Keratinocyte (primary cell): ENCODE results near the gene NCKAP5. TPM values are rescaled to one million over a fixed set of nuclear protein-coding genes. Genes with fewer than 3 reads are reported as not detected.

Experiments
- DNase-seq: peaks from one replicate; pipeline ENCODE4 v3.0.0-alpha.2; 2011; ENCODE audit warnings: low read depth, missing footprints, low spot score
- FAIRE-seq: peaks from 2 replicates; lab custom pipeline; 2011; peaks lifted over from hg19 to GRCh38; lab: Jason Lieb, UNC
- H2AFZ ChIP-seq: 2 replicates; pipeline ENCODE4 v1.6.0; 2012; ENCODE audit warnings: low read length, control low read depth, inconsistent platforms; ENCODE audit not compliant: control insufficient read depth
- H3K27ac ChIP-seq: 2 replicates; pipeline ENCODE4 v1.5.1; 2011; ENCODE audit warnings: low read length; ENCODE audit not compliant: control insufficient read depth, insufficient read depth
- H3K27me3 ChIP-seq: 3 replicates; pipeline ENCODE4 v1.6.0; 2011; ENCODE audit warnings: low read length; ENCODE audit not compliant: control insufficient read depth, insufficient read depth; ENCODE audit errors: extremely low read depth
- H3K36me3 ChIP-seq, 2 experiments: 2 replicates in 1 of 2; 3 replicates in 1 of 2; pipeline ENCODE4 v1.5.1; 2011; ENCODE audit warnings: low read length in 2 of 2, mild to moderate bottlenecking in 1 of 2; ENCODE audit not compliant: control insufficient read depth in 2 of 2, insufficient read depth in 2 of 2; ENCODE audit errors: extremely low read depth in 1 of 2
- H3K4me1 ChIP-seq: 3 replicates; pipeline ENCODE4 v1.5.1; 2011; ENCODE audit warnings: low read length; ENCODE audit not compliant: control insufficient read depth, insufficient read depth; ENCODE audit errors: extremely low read depth
- H3K4me2 ChIP-seq: 3 replicates; pipeline ENCODE4 v1.6.0; 2011; ENCODE audit warnings: low read depth, low read length; ENCODE audit not compliant: control insufficient read depth, insufficient read depth; ENCODE audit errors: extremely low read depth
- H3K4me3 ChIP-seq, 3 experiments: fragments of 200-600 bp in 1 of 3; sonication (generic) in 1 of 3; 2 replicates in 2 of 3; 3 replicates in 1 of 3; pipeline ENCODE4 v1.5.1; 2011 to 2016; ENCODE audit warnings: low read length in 3 of 3, mild to moderate bottlenecking in 3 of 3, control low read depth in 2 of 3, inconsistent platforms in 1 of 3, low read depth in 1 of 3, mixed read lengths in 1 of 3, mixed run types in 1 of 3, moderate library complexity in 1 of 3; ENCODE audit not compliant: control insufficient read depth in 2 of 3, insufficient read depth in 2 of 3; ENCODE audit errors: extremely low read depth in 1 of 3
- H3K79me2 ChIP-seq: 2 replicates; pipeline ENCODE4 v1.6.0; 2012; ENCODE audit warnings: low read length; ENCODE audit not compliant: control insufficient read depth, insufficient read depth
- H3K9ac ChIP-seq: 3 replicates; pipeline ENCODE4 v1.6.0; 2011; ENCODE audit warnings: low read length; ENCODE audit not compliant: control insufficient read depth, insufficient read depth; ENCODE audit errors: extremely low read depth
- H3K9me1 ChIP-seq: 3 replicates; pipeline ENCODE4 v1.6.0; 2011; ENCODE audit warnings: low read length; ENCODE audit not compliant: control insufficient read depth, insufficient read depth; ENCODE audit errors: extremely low read depth
- H3K9me3 ChIP-seq: 2 replicates; pipeline ENCODE4 v1.5.1; 2012; ENCODE audit warnings: low read depth, low read length; ENCODE audit not compliant: control insufficient read depth
- H4K20me1 ChIP-seq: 3 replicates; pipeline ENCODE4 v1.6.0; 2011; ENCODE audit warnings: low read length; ENCODE audit not compliant: control insufficient read depth, insufficient read depth; ENCODE audit errors: extremely low read depth
- CTCF ChIP-seq, 3 experiments: IDR thresholded peaks in 1 of 3; conservative IDR thresholded peaks in 1 of 3; optimal IDR thresholded peaks in 1 of 3; 2 replicates in 2 of 3; 3 replicates in 1 of 3; pipeline versions ENCODE3 to v1.5.1; 2011; ENCODE audit warnings: low read length in 3 of 3, mild to moderate bottlenecking in 3 of 3, moderate library complexity in 2 of 3, control low read depth in 1 of 3, inconsistent platforms in 1 of 3; ENCODE audit not compliant: insufficient read depth in 2 of 3; ENCODE audit errors: extremely low read depth in 1 of 3
- EZH2 ChIP-seq: IDR thresholded peaks from one replicate; pipeline ENCODE4 v1.6.1; 2012; ENCODE audit warnings: inconsistent platforms, mild to moderate bottlenecking, low read length, moderate library complexity
- dilution Hi-C: fragments of 300-500 bp; cut with MboI; formaldehyde crosslinking; loops from one replicate; pipeline ENCODE4 v1.7.0; 2020; ENCODE audit warnings: low sequenced_read_pairs; ENCODE audit not compliant: extremely low pct_ligation_motif_present
- polyA plus RNA-seq, 5 experiments: library from polyadenylated mRNA; depleted of rRNA in 3 of 5; stranded (reverse) in 3 of 5; stranded (forward) in 1 of 5; unstranded in 1 of 5; fragments of >200 nt; gene quantifications; 1 replicate in 1 of 5; 2 replicates in 3 of 5; 3 replicates in 1 of 5; pipeline versions ENCODE4 v1.2.1 to v1.2.3, GENCODE V29; 2011 to 2012; ENCODE audit warnings: missing spikeins in 2 of 5, low read depth in 1 of 5, low replicate concordance in 1 of 5

Gene NCKAP5
- polyA plus RNA-seq, 1 donor (not counting 4 experiments of a cell fraction or from before 2014, with no cell fraction given): 3.6 TPM

GRCh38 chr2:132733094-132733493, 835.2 kb downstream of the NCKAP5 start:
- H3K9ac ChIP-seq: no peak overlapping the region
- H4K20me1 ChIP-seq: no peaks in the 10 kb centered on the region
- no peaks in the 10 kb centered on the region for H3K4me1 ChIP-seq
- dilution Hi-C loops: no loop called here
- DNase-seq: no peak
- no peak overlapping the region for H3K4me2 ChIP-seq
- no peak overlapping the region for H2AFZ ChIP-seq
- H3K27ac ChIP-seq: no peak overlapping the region
- no peaks in the 10 kb centered on the region for H3K9me1 ChIP-seq
- no peaks in the 10 kb centered on the region for H3K27me3 ChIP-seq
- TF ChIP-seq CTCF (optimal IDR thresholded peaks at IDR 0.05 in 1 of 3, IDR thresholded peaks at IDR 0.05 in 1 of 3, conservative IDR thresholded peaks at IDR 0.05 in 1 of 3; ENCODE audit: extremely low read depth in 1 of 3, insufficient read depth in 2 of 3, low read length in 3 of 3) (no peak), EZH2 (no peak)
- H3K9me3 ChIP-seq: no peaks in the 10 kb centered on the region
- no peak overlapping the region for H3K4me3 ChIP-seq
- H3K79me2 ChIP-seq: no peaks in the 10 kb centered on the region
- peaks cover 0 to 2% of the 10 kb centered on the region in 2 experiments for H3K36me3 ChIP-seq
- FAIRE-seq: no peak

- dilution Hi-C loops: no loop called here
- H3K9me3 ChIP-seq: no peaks in the 10 kb centered on the region
- TF ChIP-seq EZH2: no peak
- no peak for TF ChIP-seq CTCF (optimal IDR thresholded peaks at IDR 0.05 in 1 of 3, IDR thresholded peaks at IDR 0.05 in 1 of 3, conservative IDR thresholded peaks at IDR 0.05 in 1 of 3; ENCODE audit: extremely low read depth in 1 of 3, insufficient read depth in 2 of 3, low read length in 3 of 3)
Observed at GRCh38 chr2:132732694-132733093, 835.6 kb downstream of the NCKAP5 start.

More at GRCh38 chr2:132732694-132733093, 835.6 kb downstream of the NCKAP5 start:
- no peaks in the 10 kb centered on the region for H3K9me1 ChIP-seq
- no peak overlapping the region for H3K27ac ChIP-seq
- peaks cover 0 to 3% of the 10 kb centered on the region in 2 experiments for H3K36me3 ChIP-seq
- DNase-seq (no peak), FAIRE-seq (no peak)
- no peaks in the 10 kb centered on the region for H3K79me2 ChIP-seq
- no peak overlapping the region for H3K4me2 ChIP-seq
- H3K27me3 ChIP-seq: no peaks in the 10 kb centered on the region
- no peak overlapping the region for H3K9ac ChIP-seq
- no peak overlapping the region for H2AFZ ChIP-seq
- H3K4me3 ChIP-seq: no peak overlapping the region
- no peaks in the 10 kb centered on the region for H3K4me1 ChIP-seq
- no peaks in the 10 kb centered on the region for H4K20me1 ChIP-seq
